HG02938 (cell line): ENCODE data around the gene FAM90A1.
"Not testable (repeated sequence)": the region's sequence is repeated elsewhere in the genome, so short reads cannot be mapped to it uniquely, and the experiment has no call there.

Experiments
- ATAC-seq: cut with Tn5 transposase; IDR thresholded peaks from one replicate; pipeline ENCODE4 v1.9.1; 2021; ENCODE audit warnings: mild to moderate bottlenecking, moderate library complexity; ENCODE audit not compliant: unreplicated experiment

The FAM90A1 gene

DNA sequence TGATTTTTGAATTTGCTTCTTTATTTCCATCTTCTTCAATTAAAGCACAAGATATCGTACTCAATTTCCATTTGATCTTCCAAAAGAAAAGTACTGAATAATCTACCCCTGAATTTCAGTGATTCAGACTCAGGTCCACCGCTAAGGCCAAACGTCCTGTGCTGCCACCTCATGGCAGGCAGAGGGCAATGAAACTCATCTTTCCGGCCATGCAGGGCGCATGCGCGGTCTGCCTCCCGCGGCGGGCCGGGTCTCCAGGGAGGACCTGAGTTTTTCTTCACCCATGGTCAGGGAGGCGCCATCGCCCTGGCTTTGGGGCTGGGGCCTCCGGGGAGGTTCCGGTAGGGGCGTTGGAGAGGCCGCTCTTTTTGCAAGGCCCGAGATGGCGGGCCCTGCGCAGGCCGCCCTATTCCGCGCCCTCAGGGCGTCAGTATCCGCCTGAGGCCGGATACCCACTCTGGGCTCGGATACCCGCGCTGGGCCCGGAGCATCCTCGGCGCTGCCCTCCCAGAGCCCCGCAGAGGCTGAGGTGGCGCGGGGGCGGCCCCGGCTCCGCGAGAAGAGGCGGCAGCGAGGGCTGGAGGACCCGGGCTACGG lies 47.3 kb downstream of the FAM90A1 start:
- not testable (repeated sequence) for ATAC-seq

DNA sequence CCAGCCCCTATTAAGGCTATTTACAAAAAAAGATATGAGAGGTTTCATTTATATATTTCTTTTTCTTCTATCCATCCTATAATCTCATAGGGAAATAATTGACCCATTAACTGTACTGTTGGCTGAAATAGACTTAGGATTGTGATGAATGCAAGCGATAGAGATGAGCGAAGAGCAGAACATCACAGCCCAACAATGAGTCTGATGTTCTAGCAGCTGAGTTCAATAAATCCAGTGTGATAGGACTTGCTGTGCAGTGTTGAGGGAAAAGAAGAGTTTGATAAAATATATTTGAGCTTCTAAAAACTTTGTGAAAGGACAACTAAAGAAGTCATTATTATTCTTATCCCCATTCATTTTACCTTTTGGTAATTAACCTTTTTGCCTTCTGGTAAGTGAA lies 54.5 kb downstream of the FAM90A1 start:
- not testable (repeated sequence) for ATAC-seq
